SIG-M5 (cell line): ENCODE results near the gene NRXN3.

Source experiments
- DNase-seq: peaks from one replicate; lab custom pipeline; 2025; lab: John Stamatoyannopoulos, UW

Gene NRXN3

GRCh38 chr14:78927261-78927660, 757.1 kb downstream of the NRXN3 start:
- no peak for DNase-seq

GRCh38 chr14:78933166-78933565, 763.0 kb downstream of the NRXN3 start:
- no peak for DNase-seq

- no peak for DNase-seq
These were observed 763.9 kb downstream of the NRXN3 start for GRCh38 chr14:78933948-78934524.

GRCh38 chr14:78946949-78947348, 776.8 kb downstream of the NRXN3 start:
- DNase-seq = no peak

- DNase-seq = no peak
These were observed 777.5 kb downstream of the NRXN3 start for GRCh38 chr14:78947681-78948080.

- no peak for DNase-seq
These were observed 780.5 kb downstream of the NRXN3 start for GRCh38 chr14:78950649-78951048.

- DNase-seq = no peak
These were observed 781.4 kb downstream of the NRXN3 start for GRCh38 chr14:78951602-78952001.

GRCh38 chr14:78959674-78960264, 789.6 kb downstream of the NRXN3 start:
- no peak for DNase-seq

- DNase-seq = no peak
These were observed 797.1 kb downstream of the NRXN3 start for GRCh38 chr14:78967111-78967809.

GRCh38 chr14:78968265-78968664, 798.1 kb downstream of the NRXN3 start:
- DNase-seq = no peak

GRCh38 chr14:78970677-78971076, 800.5 kb downstream of the NRXN3 start:
- no peak for DNase-seq

GRCh38 chr14:78972440-78972839, 802.3 kb downstream of the NRXN3 start:
- DNase-seq = no peak

GRCh38 chr14:78974691-78975090, 804.5 kb downstream of the NRXN3 start:
- DNase-seq = no peak

- DNase-seq = no peak
These were observed 805.6 kb downstream of the NRXN3 start for GRCh38 chr14:78975734-78976133.

GRCh38 chr14:78978896-78979295, 808.7 kb downstream of the NRXN3 start:
- DNase-seq = no peak

GRCh38 chr14:78982551-78982950, 812.4 kb downstream of the NRXN3 start:
- no peak for DNase-seq

GRCh38 chr14:78983126-78983525, 813.0 kb downstream of the NRXN3 start:
- DNase-seq = no peak

- DNase-seq = no peak
These were observed 815.7 kb downstream of the NRXN3 start for GRCh38 chr14:78985668-78986381.

GRCh38 chr14:78986989-78987388, 816.8 kb downstream of the NRXN3 start:
- no peak for DNase-seq

GRCh38 chr14:78989221-78989620, 819.0 kb downstream of the NRXN3 start:
- no peak for DNase-seq

- no peak for DNase-seq
These were observed 822.7 kb downstream of the NRXN3 start for GRCh38 chr14:78992867-78993266.

GRCh38 chr14:78997811-78998210, 827.6 kb downstream of the NRXN3 start:
- no peak for DNase-seq

GRCh38 chr14:79009286-79009685, 839.1 kb downstream of the NRXN3 start:
- DNase-seq = no peak
